ENCODE results near the gene PRG3. TPM values are rescaled to one million over a fixed set of nuclear protein-coding genes. Genes with fewer than 3 reads are reported as not detected.

PRG3 gene
- total and polyA plus RNA-seq, 9 of the 15 experiments (the other 6 are each of a cell fraction or from before 2014, with no cell fraction given): 0.18 to 0.55 (median 0.38) TPM; not detected in 6

DNA sequence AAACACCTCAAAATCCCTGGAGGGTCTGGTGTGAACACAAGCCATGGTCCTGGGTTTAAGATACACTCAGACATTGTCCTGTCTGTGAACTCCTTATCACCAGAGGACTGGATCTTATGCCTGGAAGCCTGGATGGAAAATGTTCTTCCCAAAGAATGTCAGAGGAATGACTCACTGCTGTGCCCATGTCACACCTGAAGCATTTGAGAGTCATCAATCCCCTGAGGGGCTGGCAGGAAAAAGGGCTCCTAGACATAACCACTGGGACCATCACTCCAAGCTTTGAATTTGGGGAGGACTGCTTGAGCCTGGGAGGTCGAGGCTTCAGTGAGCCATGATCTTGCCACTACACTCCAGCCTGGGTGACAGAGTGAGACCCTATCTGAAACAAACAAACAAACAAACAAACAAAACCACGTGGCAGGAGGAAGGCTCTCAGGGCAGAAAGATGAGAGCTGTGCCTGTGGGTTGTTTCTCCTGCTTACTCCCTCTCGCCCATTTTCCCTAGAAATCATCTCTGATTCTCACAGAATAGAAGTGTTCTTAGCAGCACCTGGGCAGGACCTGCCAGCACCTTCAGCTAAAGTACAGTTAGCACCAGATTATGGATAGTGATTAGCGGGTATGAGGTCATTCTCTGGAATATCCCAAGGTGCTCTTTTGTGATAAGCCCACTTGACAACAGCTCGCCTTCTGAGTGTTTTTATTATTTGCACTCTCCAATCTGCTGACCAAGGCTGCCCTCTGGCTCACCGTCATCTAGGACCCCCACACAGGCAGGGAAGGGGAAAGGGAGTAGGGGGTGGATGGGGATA is 21.4 kb upstream of the PRG3 start (continued):
- peak; percentile 52; the same call in 1 of the 2 replicates for TF ChIP-seq SMAD4 (CRISPR knock-in tag; conservative IDR thresholded peaks at IDR 0.05)
- TF ChIP-seq KAT7 (CRISPR knock-in tag; IDR thresholded peaks at IDR 0.05; ENCODE audit: borderline replicate concordance): 0 out of 2 replicates have a peak, but pooled peaks have one; percentile 33
- TF ChIP-seq, protein P1, sequence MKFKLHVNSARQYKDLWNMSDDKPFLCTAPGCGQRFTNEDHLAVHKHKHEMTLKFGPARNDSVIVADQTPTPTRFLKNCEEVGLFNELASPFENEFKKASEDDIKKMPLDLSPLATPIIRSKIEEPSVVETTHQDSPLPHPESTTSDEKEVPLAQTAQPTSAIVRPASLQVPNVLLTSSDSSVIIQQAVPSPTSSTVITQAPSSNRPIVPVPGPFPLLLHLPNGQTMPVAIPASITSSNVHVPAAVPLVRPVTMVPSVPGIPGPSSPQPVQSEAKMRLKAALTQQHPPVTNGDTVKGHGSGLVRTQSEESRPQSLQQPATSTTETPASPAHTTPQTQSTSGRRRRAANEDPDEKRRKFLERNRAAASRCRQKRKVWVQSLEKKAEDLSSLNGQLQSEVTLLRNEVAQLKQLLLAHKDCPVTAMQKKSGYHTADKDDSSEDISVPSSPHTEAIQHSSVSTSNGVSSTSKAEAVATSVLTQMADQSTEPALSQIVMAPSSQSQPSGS (CRISPR knock-in tag; IDR thresholded peaks at IDR 0.05): 0 out of 2 replicates have a peak, but pooled peaks have one; percentile 49
- peak; percentile 76 for TF ChIP-seq CREM (IDR thresholded peaks at IDR 0.05; ENCODE audit: low read depth)
- TF ChIP-seq HDAC2 (IDR thresholded peaks at IDR 0.05): no peak
- TF ChIP-seq RAD21 (CRISPR knock-in tag; conservative IDR thresholded peaks at IDR 0.05 in 1 of 2, IDR thresholded peaks at IDR 0.05 in 1 of 2): peak; percentile 39 to 44
- TF ChIP-seq ZNF263 (CRISPR knock-in tag; IDR thresholded peaks at IDR 0.05; ENCODE audit: borderline replicate concordance): no peak
- TF ChIP-seq TEAD4 (IDR thresholded peaks at IDR 0.05; ENCODE audit: low read length): peak; percentile 92
- TF ChIP-seq TEAD4 (CRISPR knock-in tag; IDR thresholded peaks at IDR 0.05; ENCODE audit: borderline replicate concordance): no peak
- no peak for TF ChIP-seq ILK (tag; IDR thresholded peaks at IDR 0.05; ENCODE audit: borderline replicate concordance, low read depth)
- TF ChIP-seq HDAC1 (IDR thresholded peaks at IDR 0.05): 0 out of 4 replicates have a peak, but pooled peaks of 1 of the 2 experiments have one; percentile 23
- TF ChIP-seq FOXA3 (CRISPR knock-in tag; conservative IDR thresholded peaks at IDR 0.05 in 1 of 2, IDR thresholded peaks at IDR 0.05 in 1 of 2): peak in 1 of 2 experiments; percentile 26; a peak in 1 of 4 replicates
- TF ChIP-seq ZNF584 (CRISPR knock-in tag; IDR thresholded peaks at IDR 0.05; ENCODE audit: low read depth): 0 out of 2 replicates have a peak, but pooled peaks have one; percentile 50
- no peak for TF ChIP-seq MYBL2 (IDR thresholded peaks at IDR 0.05; ENCODE audit: low read depth)
- no peak for TF ChIP-seq MYBL2 (CRISPR knock-in tag; IDR thresholded peaks at IDR 0.05; ENCODE audit: borderline replicate concordance)
- peak; percentile 45; the same call in 1 of the 2 replicates for TF ChIP-seq KHSRP (IDR thresholded peaks at IDR 0.05)
- TF ChIP-seq, protein P2, sequence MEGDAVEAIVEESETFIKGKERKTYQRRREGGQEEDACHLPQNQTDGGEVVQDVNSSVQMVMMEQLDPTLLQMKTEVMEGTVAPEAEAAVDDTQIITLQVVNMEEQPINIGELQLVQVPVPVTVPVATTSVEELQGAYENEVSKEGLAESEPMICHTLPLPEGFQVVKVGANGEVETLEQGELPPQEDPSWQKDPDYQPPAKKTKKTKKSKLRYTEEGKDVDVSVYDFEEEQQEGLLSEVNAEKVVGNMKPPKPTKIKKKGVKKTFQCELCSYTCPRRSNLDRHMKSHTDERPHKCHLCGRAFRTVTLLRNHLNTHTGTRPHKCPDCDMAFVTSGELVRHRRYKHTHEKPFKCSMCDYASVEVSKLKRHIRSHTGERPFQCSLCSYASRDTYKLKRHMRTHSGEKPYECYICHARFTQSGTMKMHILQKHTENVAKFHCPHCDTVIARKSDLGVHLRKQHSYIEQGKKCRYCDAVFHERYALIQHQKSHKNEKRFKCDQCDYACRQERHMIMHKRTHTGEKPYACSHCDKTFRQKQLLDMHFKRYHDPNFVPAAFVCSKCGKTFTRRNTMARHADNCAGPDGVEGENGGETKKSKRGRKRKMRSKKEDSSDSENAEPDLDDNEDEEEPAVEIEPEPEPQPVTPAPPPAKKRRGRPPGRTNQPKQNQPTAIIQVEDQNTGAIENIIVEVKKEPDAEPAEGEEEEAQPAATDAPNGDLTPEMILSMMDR (IDR thresholded peaks at IDR 0.05 in 2 of 3, conservative IDR thresholded peaks at IDR 0.05 in 1 of 3; ENCODE audit: insufficient read depth in 2 of 3, low read depth in 1 of 3, low read length in 3 of 3): peak in 1 of 3 experiments; percentile 48; a peak in 2 of 6 replicates
- peak in 1 of 2 experiments; percentile 63; a peak in 2 of 4 replicates for TF ChIP-seq RCOR1 (IDR thresholded peaks at IDR 0.05; ENCODE audit: borderline replicate concordance in 1 of 2, low read depth in 2 of 2, low read length in 2 of 2)
- TF ChIP-seq HNRNPUL1 (IDR thresholded peaks at IDR 0.05; ENCODE audit: low read length): no peak
- TF ChIP-seq CAMTA2 (CRISPR knock-in tag; conservative IDR thresholded peaks at IDR 0.05): no peak
- TF ChIP-seq ARID1B (IDR thresholded peaks at IDR 0.05): peak; percentile 95
- peak; percentile 48 to 61; a peak in 2 of 4 replicates for TF ChIP-seq FOXK2 (conservative IDR thresholded peaks at IDR 0.05 in 1 of 2, IDR thresholded peaks at IDR 0.05 in 1 of 2; ENCODE audit: low read depth in 2 of 2)
- peak; percentile 91 for TF ChIP-seq TCF3 (CRISPR knock-in tag; IDR thresholded peaks at IDR 0.05)

Measured in K562 (cell line).